HCT116 (cell line): ENCODE data around the gene SCGB3A2. TPM values are rescaled to one million over a fixed set of nuclear protein-coding genes. Genes with fewer than 3 reads are reported as not detected.

Source experiments
- ATAC-seq: fragments of 200-7000 bp; cut with Tn5 transposase; 2 replicates; pipeline ENCODE4 v1.9.1; 2020; ENCODE audit warnings: mild to moderate bottlenecking, moderate library complexity
- BruUV-seq: library from RNA; stranded (reverse); fragments of 400-500 nt; replicated peaks from 2 replicates; lab custom pipeline; 2021; lab: Mats Ljungman, UMichigan
- CTCF ChIA-PET: fragments of 300-600 bp; sonication (Branson Sonifier 250); formaldehyde crosslinking; loops from one replicate; lab custom pipeline; 2021; ENCODE audit warnings: antibody characterized with exemption; lab: Charles Lee
- POLR2A ChIA-PET: fragments of 300-600, 350-600 bp; sonication (Branson Sonifier 250); formaldehyde crosslinking; loops from one replicate; lab custom pipeline; 2021; ENCODE audit warnings: antibody characterized with exemption; lab: Charles Lee
- RAD21 ChIA-PET, 2 experiments: fragments of 300-600 bp; sonication (Branson Sonifier 250); formaldehyde crosslinking; loops; one replicate each; lab custom pipeline; 2023; ENCODE audit warnings: low total read pairs in 2 of 2; ENCODE audit not compliant: uncharacterized antibody in 2 of 2, unreplicated experiment in 2 of 2, low non-redundant PET in 1 of 2; lab: Charles Lee
- DNase-seq: peaks from one replicate; pipeline ENCODE4 v3.0.0-alpha.2; 2010; ENCODE audit warnings: low read depth, low spot score
- H2AFZ ChIP-seq: fragments of 200-600 bp; shearing (Covaris generic), sonication (generic); 2 replicates; pipeline ENCODE4 v1.6.1; 2017; ENCODE audit warnings: low read depth, mixed run types, mixed read lengths, antibody characterized with exemption, low read length; ENCODE audit not compliant: poor library complexity, severe bottlenecking
- H3K27ac ChIP-seq: 2 replicates; pipeline ENCODE4 v1.5.1; 2012; ENCODE audit warnings: low read depth, low read length
- H3K27me3 ChIP-seq: fragments of 200-600 bp; sonication (generic); 2 replicates; pipeline ENCODE4 v1.6.1; 2016; ENCODE audit warnings: mixed run types, low read length, mixed read lengths; ENCODE audit not compliant: insufficient read depth
- H3K36me3 ChIP-seq, 2 experiments: fragments of 200-500 bp in 1 of 2; fragments of 200-600 bp in 1 of 2; sonication (Bioruptor generic) in 1 of 2; sonication (generic) in 1 of 2; 2 replicates each; pipeline versions ENCODE4 v1.5.1 to v1.6.1; 2014 to 2016; ENCODE audit warnings: low read length in 2 of 2, inconsistent platforms in 1 of 2, mixed read lengths in 1 of 2, mixed run types in 1 of 2; ENCODE audit not compliant: insufficient read depth in 2 of 2, control insufficient read depth in 1 of 2
- H3K4me1 ChIP-seq, 2 experiments: fragments of 200-600 bp in 1 of 2; sonication (generic) in 1 of 2; 2 replicates each; pipeline versions ENCODE4 v1.5.1 to v1.6.1; 2012 to 2017; ENCODE audit warnings: low read length in 2 of 2, inconsistent platforms in 1 of 2, mild to moderate bottlenecking in 1 of 2, mixed read lengths in 1 of 2, mixed run types in 1 of 2, moderate library complexity in 1 of 2; ENCODE audit not compliant: insufficient read depth in 2 of 2, control insufficient read depth in 1 of 2
- H3K4me2 ChIP-seq: fragments of 200-600 bp; sonication (generic); 2 replicates; pipeline ENCODE4 v1.6.1; 2017; ENCODE audit warnings: mixed run types, low read length, mixed read lengths
- H3K4me3 ChIP-seq, 2 experiments: fragments of 200-600 bp in 1 of 2; sonication (generic) in 1 of 2; replicated peaks in 1 of 2; 2 replicates each; pipeline ENCODE4 v1.5.1; 2011 to 2016; ENCODE audit warnings: low read length in 2 of 2, control low read depth in 1 of 2, low read depth in 1 of 2, mild to moderate bottlenecking in 1 of 2, mixed read lengths in 1 of 2, mixed run types in 1 of 2
- H3K79me2 ChIP-seq: fragments of 200-600 bp; sonication (generic); 2 replicates; pipeline ENCODE4 v1.6.1; 2017; ENCODE audit warnings: mild to moderate bottlenecking, mixed run types, low read length, moderate library complexity, mixed read lengths; ENCODE audit not compliant: insufficient read depth
- H3K9ac ChIP-seq: fragments of 200-600 bp; sonication (generic); 2 replicates; pipeline ENCODE4 v1.6.1; 2016; ENCODE audit warnings: low read length, mixed read lengths
- H3K9me2 ChIP-seq: fragments of 200-600 bp; sonication (generic), shearing (Covaris generic); 2 replicates; pipeline ENCODE4 v1.6.1; 2017; ENCODE audit warnings: mixed run types, mild to moderate bottlenecking, moderate library complexity; ENCODE audit not compliant: insufficient read depth
- H3K9me3 ChIP-seq, 2 experiments: fragments of 200-500 bp in 1 of 2; fragments of 200-600 bp in 1 of 2; sonication (Bioruptor generic) in 1 of 2; sonication (generic) in 1 of 2; 2 replicates each; pipeline ENCODE4 v1.6.1; 2014 to 2017; ENCODE audit warnings: low read length in 2 of 2, mixed read lengths in 2 of 2, inconsistent platforms in 1 of 2, low read depth in 1 of 2, mild to moderate bottlenecking in 1 of 2, mixed run types in 1 of 2, moderate library complexity in 1 of 2; ENCODE audit not compliant: control insufficient read depth in 1 of 2, insufficient read depth in 1 of 2
- H4K20me1 ChIP-seq: fragments of 200-600 bp; sonication (generic), shearing (Covaris generic); 2 replicates; pipeline ENCODE4 v1.6.1; 2017; ENCODE audit warnings: mixed run types, mild to moderate bottlenecking, moderate library complexity; ENCODE audit not compliant: insufficient read depth
- EGR1 ChIP-seq: IDR thresholded peaks from 2 replicates; pipeline ENCODE4 v1.6.1; 2012; ENCODE audit warnings: low read depth
- ELF1 ChIP-seq: IDR thresholded peaks from 2 replicates; pipeline ENCODE4 v1.6.1; 2012; ENCODE audit warnings: low read depth, borderline replicate concordance
- MAX ChIP-seq: IDR thresholded peaks from 2 replicates; pipeline ENCODE4 v1.6.1; 2012
- POLR2AphosphoS5 ChIP-seq: IDR thresholded peaks from 2 replicates; pipeline ENCODE4 v1.6.1; 2011; ENCODE audit warnings: mild to moderate bottlenecking, low read depth, low read length, moderate library complexity
- RAD21 ChIP-seq: IDR thresholded peaks from 2 replicates; pipeline ENCODE4 v1.6.1; 2012; ENCODE audit warnings: low read depth, mild to moderate bottlenecking
- TCF7L2 ChIP-seq: IDR thresholded peaks from 2 replicates; pipeline ENCODE4 v1.7.0; 2011; ENCODE audit warnings: borderline replicate concordance, inconsistent platforms; ENCODE audit not compliant: insufficient read depth, insufficient read length; ENCODE audit errors: extremely low read depth
- YY1 ChIP-seq: IDR thresholded peaks from 2 replicates; pipeline ENCODE4 v1.6.1; 2011; ENCODE audit warnings: low read length, low read depth, moderate library complexity, mild to moderate bottlenecking; ENCODE audit not compliant: insufficient replicate concordance; ENCODE audit errors: extremely low read depth
- intact Hi-C: fragments of 100-400 bp; cut with micrococcal nuclease; formaldehyde crosslinking; loops from 2 replicates; pipeline ENCODE4 v1.10.0; 2022
- total RNA-seq: library from RNA; stranded (reverse); gene quantifications from one replicate; pipeline ENCODE4 v1.2.1, GENCODE V29; 2021; ENCODE audit not compliant: unreplicated experiment

SCGB3A2 gene
- total RNA-seq, 1 experiment from 2014 or later, result not detected

GRCh38 chr5:147918101-147918685, 39.7 kb downstream of the SCGB3A2 start:
- no peak overlapping the region for H3K4me2 ChIP-seq
- H3K9me3 ChIP-seq, result no peaks in the 10 kb centered on the region
- TF ChIP-seq YY1, result no peak
- H3K27ac ChIP-seq, result no peak overlapping the region
- no peak overlapping the region for H3K9ac ChIP-seq
- CTCF ChIA-PET, result no interaction called here
- H3K27me3 ChIP-seq, result no peaks in the 10 kb centered on the region
- BruUV-seq, result no TSS peak
- H3K9me2 ChIP-seq, result no peaks in the 10 kb centered on the region
- ATAC-seq, result no peak
- DNase-seq, result no peak
- intact Hi-C loops, result no loop called here
- RAD21 ChIA-PET, result no interaction called here
- no peaks in the 10 kb centered on the region for H3K79me2 ChIP-seq
- no peaks in the 10 kb centered on the region for H3K36me3 ChIP-seq
- no peaks in the 10 kb centered on the region for H4K20me1 ChIP-seq
- H3K4me1 ChIP-seq, result no peaks in the 10 kb centered on the region
- H2AFZ ChIP-seq, result no peak overlapping the region
- POLR2A ChIA-PET, result no interaction called here
- no peak overlapping the region for H3K4me3 ChIP-seq

GRCh38 chr5:147918899-147919298, 40.4 kb downstream of the SCGB3A2 start:
- Histone ChIP-seq H3K36me3 (no peaks in the 10 kb centered on the region), H3K9ac (no peak overlapping the region), H3K9me2 (no peaks in the 10 kb centered on the region), H3K27me3 (no peaks in the 10 kb centered on the region), H3K9me3 (no peaks in the 10 kb centered on the region), H4K20me1 (no peaks in the 10 kb centered on the region), H3K4me1 (no peaks in the 10 kb centered on the region), H3K4me2 (no peak overlapping the region), H2AFZ (no peak overlapping the region), H3K79me2 (no peaks in the 10 kb centered on the region), H3K4me3 (no peak overlapping the region), H3K27ac (no peak overlapping the region)
- TF ChIP-seq MAX, result no peak
- TF ChIP-seq ELF1, result no peak
- no peak for TF ChIP-seq RAD21
- no peak for TF ChIP-seq TCF7L2
- no peak for TF ChIP-seq POLR2AphosphoS5
- TF ChIP-seq EGR1, result no peak
- ChIA-PET POLR2A (no interaction called here), CTCF (no interaction called here), RAD21 (no interaction called here)
- BruUV-seq, result no TSS peak
- ATAC-seq (no peak), DNase-seq (no peak)
- intact Hi-C loops, result no loop called here
